Hepatocyte (in vitro differentiated cells): ENCODE measurements around the gene PMEPA1.

Experiments used
- CTCF ChIP-seq: fragments of 200-600 bp; sonication (generic); IDR thresholded peaks from 2 replicates; pipeline ENCODE4 v1.5.1; 2016; ENCODE audit warnings: antibody characterized with exemption, mild to moderate bottlenecking; ENCODE audit not compliant: poor library complexity
- EZH2 ChIP-seq: fragments of 200-600 bp; sonication (generic); IDR thresholded peaks from 2 replicates; pipeline ENCODE4 v1.6.1; 2016; ENCODE audit warnings: antibody characterized with exemption, mild to moderate bottlenecking, borderline replicate concordance
- EZH2phosphoT487 ChIP-seq: fragments of 200-600 bp; sonication (generic); IDR thresholded peaks from one replicate; pipeline ENCODE4 v1.6.1; 2018; ENCODE audit warnings: antibody characterized with exemption, mild to moderate bottlenecking, low read depth, moderate library complexity; ENCODE audit not compliant: unreplicated experiment, severe bottlenecking

- TF ChIP-seq CTCF (no peak), EZH2 (no peak), EZH2phosphoT487 (no peak)
Measured at GRCh38 chr20:57732226-57732625, 22.4 kb upstream of the PMEPA1 start.
